ENCODE results near the gene KSR2.
"Not testable (repeated sequence)": the region's sequence is repeated elsewhere in the genome, so short reads cannot be mapped to it uniquely, and the experiment has no call there.

KSR2 gene

GRCh38 chr12:117860787-117861290 lies 108.0 kb downstream of the KSR2 start:
- not testable (repeated sequence) for DNase-seq (ENCODE audit: low read depth in 4 of 4, low spot score in 1 of 4)

- DNase-seq (ENCODE audit: low read depth in 4 of 4, low spot score in 1 of 4) = no peak
These were observed 108.7 kb downstream of the KSR2 start for GRCh38 chr12:117860111-117860510.

GRCh38 chr12:117857632-117858612 lies 110.9 kb downstream of the KSR2 start:
- peak; percentile 25 to 54 (median 38) for DNase-seq (ENCODE audit: low read depth in 4 of 4, low spot score in 1 of 4)

GRCh38 chr12:117857139-117857538 lies 111.7 kb downstream of the KSR2 start:
- not testable (repeated sequence) for DNase-seq (ENCODE audit: low read depth in 4 of 4, low spot score in 1 of 4)

GRCh38 chr12:117855165-117855564 lies 113.6 kb downstream of the KSR2 start:
- no peak for DNase-seq (ENCODE audit: low read depth in 4 of 4, low spot score in 1 of 4)

GRCh38 chr12:117854339-117855012 lies 114.3 kb downstream of the KSR2 start:
- peak in 2 of 4 experiments; percentile 19 to 36 for DNase-seq (ENCODE audit: low read depth in 4 of 4, low spot score in 1 of 4)

- no peak for DNase-seq (ENCODE audit: low read depth in 4 of 4, low spot score in 1 of 4)
These were observed 115.2 kb downstream of the KSR2 start for GRCh38 chr12:117853600-117853999.

- no peak for DNase-seq (ENCODE audit: low read depth in 4 of 4, low spot score in 1 of 4)
These were observed 118.7 kb downstream of the KSR2 start for GRCh38 chr12:117850048-117850447.

GRCh38 chr12:117847371-117847770 lies 121.4 kb downstream of the KSR2 start:
- no peak for DNase-seq (ENCODE audit: low read depth in 4 of 4, low spot score in 1 of 4)

- no peak for DNase-seq (ENCODE audit: low read depth in 4 of 4, low spot score in 1 of 4)
These were observed 123.4 kb downstream of the KSR2 start for GRCh38 chr12:117845271-117845904.

- DNase-seq (ENCODE audit: low read depth in 4 of 4, low spot score in 1 of 4) = no peak
These were observed 124.5 kb downstream of the KSR2 start for GRCh38 chr12:117844114-117844830.

GRCh38 chr12:117842630-117843029 lies 126.2 kb downstream of the KSR2 start:
- DNase-seq (ENCODE audit: low read depth in 4 of 4, low spot score in 1 of 4) = no peak

- no peak for DNase-seq (ENCODE audit: low read depth in 4 of 4, low spot score in 1 of 4)
These were observed 126.6 kb downstream of the KSR2 start for GRCh38 chr12:117842220-117842619.

GRCh38 chr12:117837737-117838050 lies 131.1 kb downstream of the KSR2 start:
- DNase-seq (ENCODE audit: low read depth in 4 of 4, low spot score in 1 of 4) = no peak

GRCh38 chr12:117836999-117837736 lies 131.6 kb downstream of the KSR2 start:
- DNase-seq (ENCODE audit: low read depth in 4 of 4, low spot score in 1 of 4) = peak; percentile 45 to 70 (median 66)

- DNase-seq (ENCODE audit: low read depth in 4 of 4, low spot score in 1 of 4) = no peak
These were observed 132.3 kb downstream of the KSR2 start for GRCh38 chr12:117836476-117836875.

- DNase-seq (ENCODE audit: low read depth in 4 of 4, low spot score in 1 of 4) = no peak
These were observed 133.6 kb downstream of the KSR2 start for GRCh38 chr12:117835156-117835555.

GRCh38 chr12:117832459-117833457 lies 136.0 kb downstream of the KSR2 start:
- DNase-seq (ENCODE audit: low read depth in 4 of 4, low spot score in 1 of 4) = no peak

- no peak for DNase-seq (ENCODE audit: low read depth in 4 of 4, low spot score in 1 of 4)
These were observed 138.3 kb downstream of the KSR2 start for GRCh38 chr12:117830471-117830870.
